Activated CD8-positive, alpha-beta T cell treated with anti-CD3 and anti-CD28 coated beads for 36 hours (primary cell): ENCODE results near the gene ABCC2. TPM values are rescaled to one million over a fixed set of nuclear protein-coding genes. Genes with fewer than 3 reads are reported as not detected.
"Not testable (repeated sequence)": the region's sequence is repeated elsewhere in the genome, so short reads cannot be mapped to it uniquely, and the experiment has no call there.

Experiments used
- ATAC-seq: fragments of 200-7000 bp; cut with Tn5 transposase; one replicate; pipeline ENCODE4 v1.10.0; 2021; ENCODE audit warnings: mild to moderate bottlenecking, moderate library complexity
- CTCF ChIA-PET: fragments of 350-600 bp; sonication (Branson Sonifier 250); formaldehyde crosslinking; loops from one replicate; lab custom pipeline; 2021; ENCODE audit warnings: antibody characterized with exemption; lab: Charles Lee
- POLR2A ChIA-PET: fragments of 350-600 bp; sonication (Branson Sonifier 250); formaldehyde crosslinking; loops from one replicate; lab custom pipeline; 2021; ENCODE audit warnings: antibody characterized with exemption; lab: Charles Lee
- DNase-seq: peaks from one replicate; pipeline ENCODE4 v3.0.0-alpha.2; 2020
- H3K27ac Mint-ChIP-seq: one replicate; pipeline ENCODE4 v1.8.0; 2021; ENCODE audit warnings: mild to moderate bottlenecking, mixed read lengths
- H3K27me3 Mint-ChIP-seq: one replicate; pipeline ENCODE4 v1.8.0; 2021; ENCODE audit warnings: mixed read lengths
- H3K36me3 Mint-ChIP-seq: one replicate; pipeline ENCODE4 v1.8.0; 2021; ENCODE audit warnings: low read depth, mixed read lengths
- H3K4me1 Mint-ChIP-seq: one replicate; pipeline ENCODE4 v1.8.0; 2021; ENCODE audit warnings: low read depth, mixed read lengths
- H3K4me3 Mint-ChIP-seq: one replicate; pipeline ENCODE4 v1.8.0; 2021; ENCODE audit warnings: mild to moderate bottlenecking, moderate library complexity, mixed read lengths
- H3K9me3 Mint-ChIP-seq: one replicate; pipeline ENCODE4 v1.8.0; 2021; ENCODE audit warnings: mixed read lengths
- CTCF ChIP-seq: fragments of 200-600 bp; IDR thresholded peaks from one replicate; pipeline ENCODE4 v1.8.0; 2022; ENCODE audit warnings: antibody characterized with exemption, mild to moderate bottlenecking
- intact Hi-C: fragments of 100-400 bp; cut with micrococcal nuclease; formaldehyde crosslinking; loops from one replicate; pipeline ENCODE4 v1.10.0; 2022
- total RNA-seq, 2 experiments: library from RNA; stranded (reverse); gene quantifications; one replicate each; pipeline ENCODE4 v1.2.3, GENCODE V29; 2021

ABCC2 gene
- total RNA-seq, 2 experiments from 2014 or later = 0.87 to 1.0 TPM

- no peak overlapping the region for H3K4me3 Mint-ChIP-seq
- H3K36me3 Mint-ChIP-seq = peaks cover 3% of the 10 kb centered on the region
- peaks cover 5% of the 10 kb centered on the region for H3K4me1 Mint-ChIP-seq
- no peaks in the 10 kb centered on the region for H3K27me3 Mint-ChIP-seq
- ChIA-PET CTCF (interaction anchor here (3.3 to 3.4 kb wide), 2 partner anchors 17 to 217 kb away, joined by 14 to 15 read pairs; no protein-coding TSS in a partner anchor), POLR2A (no interaction called here)
- TF ChIP-seq CTCF = no peak
- ATAC-seq (peak; percentile 20), DNase-seq (peak; percentile 20)
- intact Hi-C loops = no loop called here
- no peaks in the 10 kb centered on the region for H3K9me3 Mint-ChIP-seq
- H3K27ac Mint-ChIP-seq = no peak overlapping the region
These were observed 46.0 kb downstream of the ABCC2 start for GRCh38 chr10:99828464-99828863.

GRCh38 chr10:99832439-99832838 is 50.0 kb downstream of the ABCC2 start:
- Mint-ChIP-seq H3K4me1 (peaks cover 5% of the 10 kb centered on the region), H3K27ac (no peak overlapping the region)
- DNase-seq = no peak

GRCh38 chr10:99834410-99834809 is 52.0 kb downstream of the ABCC2 start:
- Mint-ChIP-seq H3K27me3 (no peaks in the 10 kb centered on the region), H3K36me3 (peaks cover 2% of the 10 kb centered on the region), H3K4me1 (no peaks in the 10 kb centered on the region), H3K27ac (no peak overlapping the region), H3K4me3 (no peak overlapping the region), H3K9me3 (no peaks in the 10 kb centered on the region)
- intact Hi-C loops = no loop called here
- POLR2A ChIA-PET = no interaction called here
- DNase-seq (peak; percentile 12), ATAC-seq (peak; percentile 49)
- CTCF ChIA-PET = interaction anchor here (4.0 kb wide), 1 partner anchor 12 kb away, joined by 23 read pairs; no protein-coding TSS in a partner anchor
- no peak for TF ChIP-seq CTCF

More at GRCh38 chr10:99832439-99832838, 50.0 kb downstream of the ABCC2 start:
- H3K9me3 Mint-ChIP-seq = no peaks in the 10 kb centered on the region
- no peak for ATAC-seq
- TF ChIP-seq CTCF = no peak
- POLR2A ChIA-PET = no interaction called here
- no peaks in the 10 kb centered on the region for H3K27me3 Mint-ChIP-seq
- H3K36me3 Mint-ChIP-seq = peaks cover 3% of the 10 kb centered on the region
- intact Hi-C loops = no loop called here
- no peak overlapping the region for H3K4me3 Mint-ChIP-seq
- CTCF ChIA-PET = no interaction called here

GRCh38 chr10:99835947-99836346 is 53.5 kb downstream of the ABCC2 start:
- ATAC-seq (no peak), DNase-seq (no peak)
- ChIA-PET POLR2A (no interaction called here), CTCF (interaction anchor here (4.0 kb wide), 1 partner anchor 10 kb away, joined by 23 read pairs; no protein-coding TSS in a partner anchor)
- Mint-ChIP-seq H3K4me3 (no peak overlapping the region), H3K36me3 (no peaks in the 10 kb centered on the region), H3K9me3 (no peaks in the 10 kb centered on the region), H3K4me1 (no peaks in the 10 kb centered on the region), H3K27ac (no peak overlapping the region), H3K27me3 (no peaks in the 10 kb centered on the region)
- TF ChIP-seq CTCF = no peak
- intact Hi-C loops = no loop called here

- TF ChIP-seq CTCF = no peak
- Mint-ChIP-seq H3K9me3 (no peaks in the 10 kb centered on the region), H3K27me3 (no peaks in the 10 kb centered on the region), H3K4me1 (no peaks in the 10 kb centered on the region), H3K4me3 (no peak overlapping the region), H3K27ac (no peak overlapping the region), H3K36me3 (no peaks in the 10 kb centered on the region)
- ChIA-PET POLR2A (no interaction called here), CTCF (interaction anchor here (0.9 to 4.0 kb wide), 2 partner anchors 9 to 209 kb away, joined by 3 to 23 read pairs; no protein-coding TSS in a partner anchor)
- intact Hi-C loops = no loop called here
- DNase-seq = no peak
- ATAC-seq = no peak
These were observed 54.3 kb downstream of the ABCC2 start for GRCh38 chr10:99836711-99837110.

- CTCF ChIA-PET = not testable (repeated sequence)
These were observed 58.4 kb downstream of the ABCC2 start for GRCh38 chr10:99840859-99841258.

More at GRCh38 chr10:99840859-99841258, 58.4 kb downstream of the ABCC2 start:
- H3K4me1 Mint-ChIP-seq, H3K27me3 Mint-ChIP-seq, H3K36me3 Mint-ChIP-seq, ATAC-seq, DNase-seq, H3K4me3 Mint-ChIP-seq, H3K9me3 Mint-ChIP-seq, H3K27ac Mint-ChIP-seq, POLR2A ChIA-PET: not testable (repeated sequence)
- intact Hi-C loops = loop anchor here (10.0 kb wide), 1 partner anchor 174 kb away; no protein-coding TSS in a partner anchor
